GM19452 (cell line): ENCODE measurements around the gene SFMBT2.

ENCODE experiments used
- ATAC-seq: cut with Tn5 transposase; IDR thresholded peaks from one replicate; pipeline ENCODE4 v1.9.1; 2021; ENCODE audit not compliant: unreplicated experiment

The SFMBT2 gene

GRCh38 chr10:7159928-7160327 is 250.9 kb downstream of the SFMBT2 start:
- no peak for ATAC-seq

GRCh38 chr10:7159517-7159916 is 251.3 kb downstream of the SFMBT2 start:
- no peak for ATAC-seq

GRCh38 chr10:7157091-7157490 is 253.7 kb downstream of the SFMBT2 start:
- no peak for ATAC-seq

GRCh38 chr10:7153750-7154149 is 257.1 kb downstream of the SFMBT2 start:
- no peak for ATAC-seq

- ATAC-seq: no peak
Measured at GRCh38 chr10:7152982-7153381, 257.9 kb downstream of the SFMBT2 start.

- ATAC-seq: no peak
Measured at GRCh38 chr10:7152341-7152740, 258.5 kb downstream of the SFMBT2 start.

GRCh38 chr10:7151538-7151937 is 259.3 kb downstream of the SFMBT2 start:
- ATAC-seq: no peak

GRCh38 chr10:7150349-7150748 is 260.5 kb downstream of the SFMBT2 start:
- ATAC-seq: no peak

- ATAC-seq: no peak
Measured at GRCh38 chr10:7146189-7146588, 264.6 kb downstream of the SFMBT2 start.

- ATAC-seq: no peak
Measured at GRCh38 chr10:7136016-7136415, 274.8 kb downstream of the SFMBT2 start.

GRCh38 chr10:7135188-7135587 is 275.6 kb downstream of the SFMBT2 start:
- ATAC-seq: no peak

GRCh38 chr10:7134448-7134847 is 276.4 kb downstream of the SFMBT2 start:
- no peak for ATAC-seq

- no peak for ATAC-seq
Measured at GRCh38 chr10:7133958-7134357, 276.9 kb downstream of the SFMBT2 start.

- ATAC-seq: no peak
Measured at GRCh38 chr10:7133278-7133677, 277.6 kb downstream of the SFMBT2 start.

GRCh38 chr10:7130191-7130911 is 280.5 kb downstream of the SFMBT2 start:
- no peak for ATAC-seq

- ATAC-seq: no peak
Measured at GRCh38 chr10:7123774-7124173, 287.1 kb downstream of the SFMBT2 start.

- ATAC-seq: no peak
Measured at GRCh38 chr10:7122561-7122960, 288.3 kb downstream of the SFMBT2 start.

- ATAC-seq: peak; percentile 64
Measured at GRCh38 chr10:7121154-7121797, 289.6 kb downstream of the SFMBT2 start.

- ATAC-seq: no peak
Measured at GRCh38 chr10:7119325-7120015, 291.4 kb downstream of the SFMBT2 start.

GRCh38 chr10:7117806-7118674 is 292.8 kb downstream of the SFMBT2 start:
- no peak for ATAC-seq

- ATAC-seq: no peak
Measured at GRCh38 chr10:7117177-7117799, 293.5 kb downstream of the SFMBT2 start.
